Fibroblast of mammary gland (primary cell): ENCODE results near the gene FTO.

Experiments
- DNase-seq: peaks from one replicate; pipeline ENCODE4 v3.0.0-alpha.2; 2010; ENCODE audit warnings: low read depth
- H3K4me3 ChIP-seq: 2 replicates; pipeline ENCODE4 v1.5.1; 2011; ENCODE audit warnings: low read depth, mild to moderate bottlenecking, low read length, moderate library complexity; ENCODE audit not compliant: control insufficient read depth
- CTCF ChIP-seq: conservative IDR thresholded peaks from 2 replicates; pipeline ENCODE4 v1.5.1; 2011; ENCODE audit warnings: low read depth, low read length, inconsistent platforms; ENCODE audit not compliant: control insufficient read depth, insufficient read depth

Gene FTO

GRCh38 chr16:53782148-53782547 lies 78.2 kb downstream of the FTO start:
- no peak overlapping the region for H3K4me3 ChIP-seq
- TF ChIP-seq CTCF = no peak
- DNase-seq = no peak

GRCh38 chr16:53784291-53784690 lies 80.3 kb downstream of the FTO start:
- TF ChIP-seq CTCF = no peak
- H3K4me3 ChIP-seq = no peak overlapping the region
- no peak for DNase-seq

- no peak overlapping the region for H3K4me3 ChIP-seq
- DNase-seq = peak; percentile 31
- TF ChIP-seq CTCF = no peak
Measured at GRCh38 chr16:53785044-53785443, 81.1 kb downstream of the FTO start.

GRCh38 chr16:53785916-53786315 lies 82.0 kb downstream of the FTO start:
- DNase-seq = no peak
- TF ChIP-seq CTCF = no peak

GRCh38 chr16:53787423-53787822 lies 83.5 kb downstream of the FTO start:
- DNase-seq = no peak
- H3K4me3 ChIP-seq = no peak overlapping the region
- TF ChIP-seq CTCF = no peak

More at GRCh38 chr16:53785916-53786315, 82.0 kb downstream of the FTO start:
- no peak overlapping the region for H3K4me3 ChIP-seq

- TF ChIP-seq CTCF = no peak
- no peak overlapping the region for H3K4me3 ChIP-seq
- DNase-seq = peak; percentile 85
Measured at GRCh38 chr16:53789137-53789536, 85.2 kb downstream of the FTO start.
